Measurements from ENCODE around the gene KCNIP4. TPM values are rescaled to one million over a fixed set of nuclear protein-coding genes. Genes with fewer than 3 reads are reported as not detected.

KCNIP4 gene
- total RNA-seq, 1 experiment from 2014 or later = 0.91 TPM

- POLR2A ChIA-PET = no interaction called here
- Mint-ChIP-seq H3K36me3 (ENCODE audit: insufficient read depth, unreplicated experiment) (no peaks in the 10 kb centered on the region), H3K27me3 (ENCODE audit: insufficient read depth, unreplicated experiment) (no peaks in the 10 kb centered on the region), H3K4me3 (ENCODE audit: unreplicated experiment) (no peak overlapping the region), H3K9me3 (ENCODE audit: unreplicated experiment) (no peaks in the 10 kb centered on the region), H3K27ac (ENCODE audit: low read depth, unreplicated experiment) (no peak overlapping the region), H3K4me1 (ENCODE audit: insufficient read depth, unreplicated experiment) (no peaks in the 10 kb centered on the region)
- TF ChIP-seq CTCF (IDR thresholded peaks at IDR 0.05; ENCODE audit: unreplicated experiment) = no peak
- no TSS peak for BruUV-seq (replicated peaks)
- DNase-seq (ENCODE audit: unreplicated experiment) = no peak
- intact Hi-C loops (cut with micrococcal nuclease) = no loop called here
- CTCF ChIA-PET = no interaction called here
Measured at GRCh38 chr4:20860878-20861277, 1087.7 kb downstream of the KCNIP4 start.

- no peaks in the 10 kb centered on the region for H3K4me1 Mint-ChIP-seq (ENCODE audit: insufficient read depth, unreplicated experiment)
- ChIA-PET CTCF (interaction anchor here (0.6 to 1.4 kb wide), 2 partner anchors 79 to 86 kb away, joined by 3 read pairs; no protein-coding TSS in a partner anchor), POLR2A (interaction anchor here (1.1 kb wide), 1 partner anchor 19 kb away, joined by 3 read pairs; no protein-coding TSS in a partner anchor)
- no peak overlapping the region for H3K4me3 Mint-ChIP-seq (ENCODE audit: unreplicated experiment)
- TF ChIP-seq CTCF (IDR thresholded peaks at IDR 0.05; ENCODE audit: unreplicated experiment) = no peak
- BruUV-seq (replicated peaks) = no TSS peak
- H3K9me3 Mint-ChIP-seq (ENCODE audit: unreplicated experiment) = peaks cover 4% of the 10 kb centered on the region
- H3K36me3 Mint-ChIP-seq (ENCODE audit: insufficient read depth, unreplicated experiment) = no peaks in the 10 kb centered on the region
- intact Hi-C loops (cut with micrococcal nuclease) = no loop called here
- H3K27me3 Mint-ChIP-seq (ENCODE audit: insufficient read depth, unreplicated experiment) = no peaks in the 10 kb centered on the region
- DNase-seq (ENCODE audit: unreplicated experiment) = no peak
- H3K27ac Mint-ChIP-seq (ENCODE audit: low read depth, unreplicated experiment) = no peak overlapping the region
Measured at GRCh38 chr4:20859097-20859781, 1089.3 kb downstream of the KCNIP4 start.

DNA sequence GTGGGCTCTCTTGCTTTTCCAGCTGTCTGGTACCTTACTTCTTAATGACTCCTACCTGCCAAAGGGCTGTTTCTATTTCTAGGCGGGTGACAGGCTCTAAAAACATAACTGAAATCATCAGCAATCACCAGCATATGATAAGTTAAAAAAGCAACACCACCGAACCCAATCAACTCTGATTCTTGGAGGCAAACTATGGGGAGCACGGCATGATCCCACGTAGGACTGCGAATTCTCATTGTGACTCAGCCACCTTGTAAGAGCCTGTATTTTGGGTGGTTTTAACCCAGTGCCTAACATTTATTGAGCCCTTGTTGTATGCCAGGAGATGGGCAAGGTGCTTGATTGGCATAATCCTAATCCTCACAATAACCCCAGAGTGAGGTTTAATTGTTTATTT is 1091.5 kb downstream of the KCNIP4 start:
- intact Hi-C loops (cut with micrococcal nuclease) = no loop called here
- Mint-ChIP-seq H3K4me1 (ENCODE audit: insufficient read depth, unreplicated experiment) (no peaks in the 10 kb centered on the region), H3K4me3 (ENCODE audit: unreplicated experiment) (no peak overlapping the region), H3K27ac (ENCODE audit: low read depth, unreplicated experiment) (no peak overlapping the region), H3K9me3 (ENCODE audit: unreplicated experiment) (peaks cover 8% of the 10 kb centered on the region), H3K27me3 (ENCODE audit: insufficient read depth, unreplicated experiment) (no peaks in the 10 kb centered on the region), H3K36me3 (ENCODE audit: insufficient read depth, unreplicated experiment) (no peaks in the 10 kb centered on the region)
- CTCF ChIA-PET = no interaction called here
- DNase-seq (ENCODE audit: unreplicated experiment) = no peak
- POLR2A ChIA-PET = interaction anchor here (0.6 kb wide), 1 partner anchor 838 kb away, joined by 3 read pairs; no protein-coding TSS in a partner anchor
- BruUV-seq (replicated peaks) = no TSS peak
- TF ChIP-seq CTCF (IDR thresholded peaks at IDR 0.05; ENCODE audit: unreplicated experiment) = no peak

DNA sequence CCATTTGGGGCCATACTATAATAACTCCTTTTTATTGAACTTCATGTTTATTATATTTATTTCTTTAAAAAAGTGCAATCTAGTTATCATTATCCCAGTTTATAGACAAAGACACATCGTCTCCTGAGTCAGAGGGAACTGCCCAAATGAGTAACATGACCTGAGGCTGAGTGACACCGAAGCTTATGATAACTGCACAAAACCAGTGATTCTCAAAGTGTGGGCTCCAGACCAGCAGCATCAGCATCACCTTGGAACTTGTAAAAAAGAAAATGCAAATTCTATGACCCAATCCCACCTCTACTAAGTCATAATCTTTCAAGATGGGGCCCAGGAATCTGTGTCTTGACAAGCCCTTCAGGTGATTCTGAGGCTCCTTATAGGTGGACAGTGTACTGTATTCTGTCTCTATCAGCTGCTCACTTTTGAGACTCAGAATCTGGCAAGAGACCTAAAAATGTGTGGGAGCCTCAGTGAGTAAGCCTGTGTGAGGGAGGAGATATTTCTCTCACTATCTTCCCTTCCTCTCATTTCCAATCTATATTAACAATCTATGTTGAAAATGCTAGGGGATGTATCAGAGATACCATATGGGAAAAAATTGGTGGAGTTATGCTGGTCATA is 1101.3 kb downstream of the KCNIP4 start:
- Mint-ChIP-seq H3K27me3 (ENCODE audit: insufficient read depth, unreplicated experiment) (no peaks in the 10 kb centered on the region), H3K4me1 (ENCODE audit: insufficient read depth, unreplicated experiment) (no peaks in the 10 kb centered on the region), H3K27ac (ENCODE audit: low read depth, unreplicated experiment) (no peak overlapping the region), H3K4me3 (ENCODE audit: unreplicated experiment) (no peak overlapping the region), H3K9me3 (ENCODE audit: unreplicated experiment) (no peaks in the 10 kb centered on the region), H3K36me3 (ENCODE audit: insufficient read depth, unreplicated experiment) (no peaks in the 10 kb centered on the region)
- DNase-seq (ENCODE audit: unreplicated experiment) = peak; percentile 5
- ChIA-PET CTCF (interaction anchor here (0.9 to 2.4 kb wide), 2 partner anchors 74 to 108 kb away, joined by 3 to 15 read pairs; no protein-coding TSS in a partner anchor), POLR2A (no interaction called here)
- intact Hi-C loops (cut with micrococcal nuclease) = no loop called here
- no peak for TF ChIP-seq CTCF (IDR thresholded peaks at IDR 0.05; ENCODE audit: unreplicated experiment)
- BruUV-seq (replicated peaks) = no TSS peak
